Colonic mucosa (tissue), 4 donors: Measurements from ENCODE around the gene SETD4. TPM values are rescaled to one million over a fixed set of nuclear protein-coding genes. Genes with fewer than 3 reads are reported as not detected.

Experiments used
- DNase-seq: peaks from one replicate; pipeline ENCODE4 v3.0.0-alpha.2; 2020
- H3K27ac ChIP-seq: fragments of 200-600 bp; one replicate; pipeline ENCODE4 v1.8.0; 2021
- H3K27me3 ChIP-seq: fragments of 200-600 bp; one replicate; pipeline ENCODE4 v1.8.0; 2021
- H3K36me3 ChIP-seq: fragments of 200-600 bp; one replicate; pipeline ENCODE4 v1.8.0; 2021
- H3K4me1 ChIP-seq: fragments of 200-600 bp; one replicate; pipeline ENCODE4 v1.8.0; 2021; ENCODE audit warnings: mild to moderate bottlenecking
- H3K4me3 ChIP-seq: fragments of 200-600 bp; one replicate; pipeline ENCODE4 v1.8.0; 2021
- H3K9ac ChIP-seq, 2 donors: one replicate each; pipeline ENCODE4 v1.7.0; 2013; ENCODE audit warnings: control low read depth in 2 of 2, low read depth in 2 of 2, low read length in 2 of 2
- H3K9me3 ChIP-seq: fragments of 200-600 bp; one replicate; pipeline ENCODE4 v1.8.0; 2021
- CTCF ChIP-seq: fragments of 200-600 bp; IDR thresholded peaks from one replicate; pipeline ENCODE4 v1.8.0; 2022; ENCODE audit warnings: antibody characterized with exemption, mild to moderate bottlenecking
- intact Hi-C: fragments of 100-400 bp; cut with DNase I; formaldehyde crosslinking; loops from one replicate; pipeline ENCODE4 v1.14.1; 2022
- total RNA-seq, 2 donors: library from RNA; stranded (reverse); fragmentation: NEBNext Ultra II Directional in 1 of 2; extraction: Animal tissue kit (Norgen Biotek cat#: 25700) in 1 of 2; gene quantifications; one replicate each; pipeline ENCODE4 v1.2.1, GENCODE V29; 2021
- donor health status: healthy.
- donor health status: DM: no; HTN: no; CAD: no.
- donor health status: DM: no; HTN: no; CAD: no.

SETD4 gene
- total RNA-seq, 2 donors from 2014 or later, result 14.7 to 22.7 TPM

DNA sequence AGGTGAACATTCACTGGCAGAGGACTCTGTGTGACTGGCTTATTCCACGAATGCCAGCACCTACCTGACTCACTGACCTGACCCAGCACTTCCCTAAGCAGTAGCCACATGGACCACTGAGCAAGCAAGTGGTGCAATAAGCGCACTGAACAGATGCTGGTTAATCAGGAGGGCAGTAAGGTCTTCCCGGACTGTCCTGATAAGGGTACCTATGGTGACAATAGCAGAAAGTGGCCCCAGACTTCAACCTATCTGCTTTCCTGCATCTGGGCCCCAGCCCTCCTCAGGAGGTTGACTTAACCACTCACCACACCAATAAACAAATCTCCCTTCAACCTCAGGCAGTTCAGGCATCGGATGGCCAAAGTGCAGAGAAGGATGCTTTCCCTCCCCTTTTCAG, 65.7 kb downstream of the SETD4 start:
- Histone ChIP-seq H3K4me3 (no peak overlapping the region), H3K27me3 (no peaks in the 10 kb centered on the region), H3K36me3 (no peaks in the 10 kb centered on the region), H3K4me1 (no peaks in the 10 kb centered on the region), H3K9me3 (no peaks in the 10 kb centered on the region), H3K9ac (no peak overlapping the region), H3K27ac (no peak overlapping the region)
- TF ChIP-seq CTCF, result no peak
- intact Hi-C loops, result no loop called here
- no peak for DNase-seq

GRCh38 chr21:35993875-35994490, 66.3 kb downstream of the SETD4 start:
- Histone ChIP-seq H3K36me3 (no peaks in the 10 kb centered on the region), H3K27ac (no peak overlapping the region), H3K9me3 (no peaks in the 10 kb centered on the region), H3K9ac (no peak overlapping the region), H3K4me1 (no peaks in the 10 kb centered on the region), H3K27me3 (no peaks in the 10 kb centered on the region), H3K4me3 (no peak overlapping the region)
- TF ChIP-seq CTCF, result no peak
- intact Hi-C loops, result no loop called here
- DNase-seq, result no peak

- intact Hi-C loops, result no loop called here
- no peaks in the 10 kb centered on the region for H3K27me3 ChIP-seq
- no peak for TF ChIP-seq CTCF
Observed at GRCh38 chr21:35991131-35991530, 69.2 kb downstream of the SETD4 start.

DNA sequence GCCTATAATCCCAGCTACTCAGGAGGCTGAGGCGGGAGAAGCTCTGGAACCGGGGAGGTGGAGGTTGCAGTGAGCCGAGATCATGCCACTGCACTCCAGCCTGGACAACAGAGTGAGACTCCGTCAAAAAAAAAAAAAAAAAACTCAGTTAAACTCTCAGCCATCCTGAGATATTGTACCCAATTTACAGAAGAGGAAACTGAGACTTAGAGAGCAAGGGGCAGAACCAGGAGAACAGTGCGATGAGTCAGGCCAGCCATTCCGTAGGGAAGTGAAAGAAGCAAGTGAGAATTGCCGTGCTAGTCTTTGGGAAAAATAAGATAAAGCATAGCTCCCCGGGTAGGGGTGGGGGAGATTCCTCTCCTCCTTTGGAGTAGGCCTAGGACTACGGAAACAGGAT, 69.7 kb downstream of the SETD4 start:
- no peak for DNase-seq
- H3K4me1 ChIP-seq, result no peaks in the 10 kb centered on the region

More at GRCh38 chr21:35991131-35991530, 69.2 kb downstream of the SETD4 start:
- no peak for DNase-seq
- Histone ChIP-seq H3K4me3 (no peak overlapping the region), H3K9ac (no peak overlapping the region), H3K36me3 (no peaks in the 10 kb centered on the region), H3K4me1 (no peaks in the 10 kb centered on the region), H3K9me3 (no peaks in the 10 kb centered on the region), H3K27ac (no peak overlapping the region)

DNA sequence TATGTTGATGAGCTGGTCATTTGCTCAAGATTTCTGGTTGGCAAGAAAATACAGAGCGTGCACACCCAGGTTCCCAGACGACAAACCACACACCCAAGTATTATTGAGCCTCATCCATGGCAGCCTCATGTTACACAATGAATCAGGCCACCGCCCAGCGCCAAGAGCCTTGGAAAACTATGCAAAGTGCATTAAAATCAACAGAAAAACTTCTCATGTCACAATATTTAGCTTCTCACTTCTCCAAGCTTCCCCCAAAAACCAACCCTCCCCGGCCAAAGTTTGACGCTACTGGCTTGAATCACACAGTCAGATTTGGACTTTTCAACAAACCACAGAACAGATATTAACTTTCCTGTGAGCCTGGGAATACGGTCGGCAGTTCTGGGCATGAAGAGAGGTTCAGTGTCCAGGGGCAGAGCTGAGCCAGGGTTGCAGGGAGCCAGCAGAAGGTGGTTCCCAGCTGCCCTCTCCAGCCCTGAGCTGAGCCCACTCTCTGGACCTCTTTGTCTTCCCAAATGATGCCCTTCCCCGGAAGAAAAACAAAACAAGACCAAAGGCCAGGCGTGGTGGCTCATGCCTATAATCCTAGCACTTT, 71.1 kb downstream of the SETD4 start:
- Histone ChIP-seq H3K4me1 (no peaks in the 10 kb centered on the region), H3K9me3 (no peaks in the 10 kb centered on the region), H3K27me3 (no peaks in the 10 kb centered on the region), H3K4me3 (no peak overlapping the region), H3K27ac (no peak overlapping the region), H3K36me3 (no peaks in the 10 kb centered on the region), H3K9ac (no peak overlapping the region)
- no peak for TF ChIP-seq CTCF
- intact Hi-C loops, result no loop called here
- no peak for DNase-seq

More for the DNA sequence above, 69.7 kb downstream of the SETD4 start:
- intact Hi-C loops, result no loop called here
- no peaks in the 10 kb centered on the region for H3K9me3 ChIP-seq
- no peaks in the 10 kb centered on the region for H3K36me3 ChIP-seq
- H3K4me3 ChIP-seq, result no peak overlapping the region
- H3K27me3 ChIP-seq, result no peaks in the 10 kb centered on the region
- no peak for TF ChIP-seq CTCF
- H3K9ac ChIP-seq, result no peak overlapping the region
- H3K27ac ChIP-seq, result no peak overlapping the region
